ENCODE measurements around the gene CPA5.

DNA sequence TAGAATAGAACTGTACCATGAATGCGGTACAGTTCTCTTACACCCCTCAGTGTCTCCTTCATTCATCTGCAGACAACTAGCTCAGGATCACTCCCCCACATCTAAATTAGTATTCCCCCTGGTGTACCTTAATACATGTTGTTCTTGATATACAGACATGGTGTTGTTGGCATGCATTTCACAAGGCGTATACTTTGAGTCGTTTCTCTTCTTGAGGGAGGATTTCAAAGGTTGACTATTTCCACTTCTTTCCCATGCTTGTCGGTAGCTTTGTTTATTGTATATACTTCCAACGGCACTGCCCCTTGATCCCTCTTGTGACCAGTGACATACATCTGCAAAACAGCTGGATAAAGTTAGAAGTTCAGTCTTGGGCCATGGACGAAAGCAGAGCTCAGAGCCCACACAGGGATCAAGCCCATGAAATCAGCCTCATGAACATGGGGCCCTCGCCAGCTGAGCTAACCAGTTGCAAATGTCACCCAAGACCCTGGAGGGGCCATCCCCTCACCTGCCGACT lies 43.1 kb upstream of the CPA5 start:
- TF ChIP-seq POLR2A (IDR thresholded peaks at IDR 0.05) (no peak), POLR2AphosphoS5 (IDR thresholded peaks at IDR 0.05; ENCODE audit: insufficient read depth in 1 of 2, low read depth in 1 of 2) (no peak)
- TF ChIP-seq, protein P1, sequence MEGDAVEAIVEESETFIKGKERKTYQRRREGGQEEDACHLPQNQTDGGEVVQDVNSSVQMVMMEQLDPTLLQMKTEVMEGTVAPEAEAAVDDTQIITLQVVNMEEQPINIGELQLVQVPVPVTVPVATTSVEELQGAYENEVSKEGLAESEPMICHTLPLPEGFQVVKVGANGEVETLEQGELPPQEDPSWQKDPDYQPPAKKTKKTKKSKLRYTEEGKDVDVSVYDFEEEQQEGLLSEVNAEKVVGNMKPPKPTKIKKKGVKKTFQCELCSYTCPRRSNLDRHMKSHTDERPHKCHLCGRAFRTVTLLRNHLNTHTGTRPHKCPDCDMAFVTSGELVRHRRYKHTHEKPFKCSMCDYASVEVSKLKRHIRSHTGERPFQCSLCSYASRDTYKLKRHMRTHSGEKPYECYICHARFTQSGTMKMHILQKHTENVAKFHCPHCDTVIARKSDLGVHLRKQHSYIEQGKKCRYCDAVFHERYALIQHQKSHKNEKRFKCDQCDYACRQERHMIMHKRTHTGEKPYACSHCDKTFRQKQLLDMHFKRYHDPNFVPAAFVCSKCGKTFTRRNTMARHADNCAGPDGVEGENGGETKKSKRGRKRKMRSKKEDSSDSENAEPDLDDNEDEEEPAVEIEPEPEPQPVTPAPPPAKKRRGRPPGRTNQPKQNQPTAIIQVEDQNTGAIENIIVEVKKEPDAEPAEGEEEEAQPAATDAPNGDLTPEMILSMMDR (IDR thresholded peaks at IDR 0.05): no peak

All from vagina (tissue), 2 donors.